Adipocyte (in vitro differentiated cells): Measurements from ENCODE around the gene MAN2B1.
"Not testable (repeated sequence)": the region's sequence is repeated elsewhere in the genome, so short reads cannot be mapped to it uniquely, and the experiment has no call there.

Source experiments
- DNase-seq: peaks from one replicate; pipeline ENCODE4 v3.0.0-alpha.2; 2015; ENCODE audit warnings: low read depth
- H3K27me3 ChIP-seq: replicated peaks from 2 replicates; pipeline ENCODE4 v1.7.0; 2013; ENCODE audit warnings: mild to moderate bottlenecking, low read length, moderate library complexity; ENCODE audit not compliant: control insufficient read depth, insufficient read depth
- H3K36me3 ChIP-seq: 2 replicates; pipeline ENCODE4 v1.7.0; 2013; ENCODE audit warnings: low read length, mild to moderate bottlenecking, moderate library complexity; ENCODE audit not compliant: control insufficient read depth, insufficient read depth, severe bottlenecking
- H3K4me1 ChIP-seq: 2 replicates; pipeline ENCODE4 v1.7.0; 2013; ENCODE audit warnings: mild to moderate bottlenecking, low read length, moderate library complexity; ENCODE audit not compliant: control insufficient read depth, insufficient read depth
- H3K4me3 ChIP-seq: 2 replicates; pipeline ENCODE4 v1.7.0; 2013; ENCODE audit warnings: mild to moderate bottlenecking, low read length, moderate library complexity
- H3K9ac ChIP-seq: 2 replicates; pipeline ENCODE4 v1.7.0; 2013; ENCODE audit warnings: mild to moderate bottlenecking, low read length, moderate library complexity
- H3K9me3 ChIP-seq: 2 replicates; pipeline ENCODE4 v1.7.0; 2013; ENCODE audit warnings: mild to moderate bottlenecking, low read length, moderate library complexity; ENCODE audit not compliant: control insufficient read depth

The MAN2B1 gene

DNA sequence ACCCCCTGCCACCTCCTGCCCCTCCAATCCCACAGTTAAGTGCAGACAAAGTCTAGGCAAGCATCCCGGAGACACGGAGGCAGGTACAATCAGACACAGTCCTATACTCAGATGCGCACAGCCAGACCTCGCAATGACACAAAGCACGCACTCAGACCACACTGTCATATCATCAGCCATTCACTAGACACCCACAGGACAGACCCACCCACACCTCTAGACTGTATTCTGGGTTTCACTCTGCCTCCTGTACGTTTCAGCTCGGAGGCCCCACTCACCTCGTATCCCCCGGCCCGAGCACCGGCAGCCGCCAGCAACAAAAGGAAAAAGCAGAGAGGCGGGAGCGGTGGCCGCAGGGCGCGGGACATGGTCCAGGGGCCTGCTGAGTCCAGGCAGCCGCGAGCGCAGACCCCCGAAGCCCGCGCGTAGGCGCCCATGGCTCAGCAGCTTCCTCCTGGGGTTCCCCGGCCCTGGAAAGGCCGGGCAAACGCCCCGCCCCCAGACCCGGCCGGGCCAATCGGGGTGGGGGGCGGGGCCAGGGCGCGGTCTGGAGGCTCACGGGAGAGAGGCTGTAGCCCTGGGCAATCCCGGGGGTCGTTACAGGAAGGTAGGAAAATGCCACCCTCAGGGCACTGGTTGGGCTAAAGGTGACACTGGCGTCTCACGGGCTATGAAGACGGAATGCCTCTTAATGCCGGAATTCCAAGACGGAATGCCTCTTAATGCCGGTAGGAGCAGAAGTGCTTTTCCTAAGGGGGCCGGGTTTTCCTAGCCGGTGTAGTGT is at the start of gene MAN2B1, which contains the start of gene WDR83:
TSS of gene MAN2B1 (minus strand) at position 478 of the 784 bp plus-strand sequence. CDS start at position 437, 41 bp downstream.
TSS of gene WDR83 (plus strand) at position 543 of the 784 bp plus-strand sequence. CDS start 2,984 bp downstream, outside the sequence.
- Histone ChIP-seq H3K9me3 (no peaks in the 10 kb centered on the region), H3K9ac (peak within 1 kb of the TSS; percentile 89), H3K4me1 (peaks cover 36% of the 10 kb centered on the region), H3K4me3 (peak within 1 kb of the TSS; percentile 88), H3K27me3 (no peaks in the 10 kb centered on the region), H3K36me3 (peaks cover 27% of the 10 kb centered on the region)
- peak; percentile 93 for DNase-seq

DNA sequence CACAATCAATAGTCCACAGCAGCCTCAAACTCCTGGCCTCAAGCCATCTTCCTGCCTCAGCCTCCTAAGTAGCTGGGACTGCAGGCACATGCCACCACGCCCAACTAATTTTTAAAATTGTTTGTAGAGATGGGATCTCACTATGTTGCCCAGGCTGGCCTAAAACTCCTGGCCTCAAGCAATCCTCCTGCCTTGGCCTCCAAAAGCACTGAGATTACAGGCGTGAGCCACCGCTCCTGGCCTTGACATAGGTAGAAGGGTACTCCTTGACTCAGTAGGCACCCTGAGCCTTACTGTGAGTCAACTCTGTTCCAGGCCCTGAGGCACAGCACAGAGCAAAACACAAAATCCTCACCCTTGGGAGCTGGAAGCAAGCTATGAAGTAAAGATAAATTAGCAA is 49.4 kb upstream of the MAN2B1 start:
- no peak for DNase-seq
- H3K36me3 ChIP-seq: peaks cover 64% of the 10 kb centered on the region
- peaks cover 19% of the 10 kb centered on the region for H3K4me1 ChIP-seq

GRCh38 chr19:12715102-12715501 is 48.6 kb upstream of the MAN2B1 start:
- H3K36me3 ChIP-seq: peaks cover 72% of the 10 kb centered on the region
- no peaks in the 10 kb centered on the region for H3K9me3 ChIP-seq
- DNase-seq: no peak

More for the DNA sequence above, 49.4 kb upstream of the MAN2B1 start:
- H3K4me3 ChIP-seq: no peak overlapping the region
- H3K9ac ChIP-seq: no peak overlapping the region
- no peaks in the 10 kb centered on the region for H3K27me3 ChIP-seq
- H3K9me3 ChIP-seq: no peaks in the 10 kb centered on the region

GRCh38 chr19:12713304-12713703 is 46.8 kb upstream of the MAN2B1 start:
- not testable (repeated sequence) for DNase-seq, H3K9ac ChIP-seq, H3K27me3 ChIP-seq, H3K4me3 ChIP-seq, H3K4me1 ChIP-seq, H3K9me3 ChIP-seq
- peaks cover 82% of the 10 kb centered on the region for H3K36me3 ChIP-seq

More at GRCh38 chr19:12715102-12715501, 48.6 kb upstream of the MAN2B1 start:
- H3K4me1 ChIP-seq: peaks cover 12% of the 10 kb centered on the region
- H3K9ac ChIP-seq: no peak overlapping the region
- H3K4me3 ChIP-seq: no peak overlapping the region
- H3K27me3 ChIP-seq: no peaks in the 10 kb centered on the region

GRCh38 chr19:12712077-12712476 is 45.5 kb upstream of the MAN2B1 start:
- H3K27me3 ChIP-seq, DNase-seq, H3K9me3 ChIP-seq, H3K9ac ChIP-seq, H3K4me1 ChIP-seq, H3K4me3 ChIP-seq: not testable (repeated sequence)
- H3K36me3 ChIP-seq: peaks cover 84% of the 10 kb centered on the region

- DNase-seq: no peak
- Histone ChIP-seq H3K4me1 (no peaks in the 10 kb centered on the region), H3K9me3 (no peaks in the 10 kb centered on the region), H3K9ac (no peak overlapping the region), H3K27me3 (no peaks in the 10 kb centered on the region), H3K36me3 (peaks cover 87% of the 10 kb centered on the region), H3K4me3 (no peak overlapping the region)
These were observed 44.6 kb upstream of the MAN2B1 start for GRCh38 chr19:12711187-12711586.

- peaks cover 88% of the 10 kb centered on the region for H3K36me3 ChIP-seq
- H3K9me3 ChIP-seq: no peaks in the 10 kb centered on the region
- DNase-seq: no peak
- no peak overlapping the region for H3K4me3 ChIP-seq
- H3K4me1 ChIP-seq: no peaks in the 10 kb centered on the region
- H3K27me3 ChIP-seq: no peaks in the 10 kb centered on the region
- H3K9ac ChIP-seq: no peak overlapping the region
These were observed 42.1 kb upstream of the MAN2B1 start for GRCh38 chr19:12708641-12709040.

DNA sequence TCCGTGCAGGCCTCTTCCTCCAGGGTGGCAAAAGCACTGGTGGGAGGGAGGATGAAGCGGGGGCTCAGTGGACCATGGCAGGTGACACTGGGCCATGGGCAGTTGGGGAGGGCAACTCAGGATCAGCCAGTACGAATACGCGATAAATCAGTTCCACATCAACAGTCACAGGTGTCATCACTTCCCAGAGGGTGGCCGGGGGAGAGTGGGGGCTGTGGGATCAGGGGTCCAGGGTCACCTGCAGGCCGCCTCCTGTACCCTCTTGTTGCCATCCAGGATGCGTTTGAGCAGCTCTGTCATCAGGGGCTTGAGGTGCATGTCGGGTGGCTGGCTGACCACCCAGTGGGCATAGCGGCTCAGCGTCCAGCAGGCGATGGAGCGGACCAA is 39.8 kb upstream of the MAN2B1 start:
- Histone ChIP-seq H3K9ac (no peak overlapping the region), H3K27me3 (no peaks in the 10 kb centered on the region), H3K9me3 (no peaks in the 10 kb centered on the region), H3K4me3 (no peak overlapping the region), H3K4me1 (no peaks in the 10 kb centered on the region), H3K36me3 (peaks cover 94% of the 10 kb centered on the region)
- no peak for DNase-seq

DNA sequence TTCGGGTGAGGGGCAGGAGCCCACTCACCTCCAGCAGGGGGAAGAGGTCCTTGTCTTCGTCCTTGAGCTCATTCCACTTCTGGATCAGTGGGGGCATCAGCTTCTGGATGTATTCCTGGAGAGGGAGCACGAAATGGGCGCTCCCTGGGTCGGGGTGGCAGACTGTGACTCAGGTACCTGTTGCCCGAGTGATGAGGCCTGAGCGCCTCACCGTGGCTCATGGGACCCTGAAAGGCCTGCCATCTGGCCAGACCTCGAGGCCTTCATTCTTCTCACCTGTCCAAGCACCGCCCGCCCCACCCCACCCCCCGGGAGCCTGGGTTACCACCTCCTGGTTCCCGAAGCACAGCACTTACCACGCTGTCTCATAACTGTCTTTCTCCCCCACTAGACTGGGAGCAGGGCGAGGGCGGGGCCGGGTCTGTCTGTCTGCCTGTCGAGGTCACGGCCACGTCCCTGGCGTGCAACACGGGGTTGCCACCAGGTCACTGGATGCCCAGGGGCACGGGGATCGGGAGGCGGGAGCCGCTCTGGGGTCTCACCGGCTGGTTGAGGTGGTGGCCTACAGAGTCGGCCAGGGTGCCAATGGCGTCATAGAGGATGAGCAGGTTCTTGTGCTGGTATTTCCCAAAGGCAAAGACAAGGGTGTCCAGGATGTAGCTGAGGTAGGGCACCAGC is 39.3 kb upstream of the MAN2B1 start:
- Histone ChIP-seq H3K9ac (no peak overlapping the region), H3K36me3 (peaks cover 94% of the 10 kb centered on the region), H3K4me1 (no peaks in the 10 kb centered on the region), H3K27me3 (no peaks in the 10 kb centered on the region), H3K4me3 (no peak overlapping the region), H3K9me3 (no peaks in the 10 kb centered on the region)
- DNase-seq: no peak

GRCh38 chr19:12705169-12705568 is 38.6 kb upstream of the MAN2B1 start:
- Histone ChIP-seq H3K27me3 (no peaks in the 10 kb centered on the region), H3K36me3 (peaks cover 91% of the 10 kb centered on the region), H3K9me3 (no peaks in the 10 kb centered on the region), H3K4me1 (no peaks in the 10 kb centered on the region), H3K9ac (no peak overlapping the region), H3K4me3 (no peak overlapping the region)
- no peak for DNase-seq

DNA sequence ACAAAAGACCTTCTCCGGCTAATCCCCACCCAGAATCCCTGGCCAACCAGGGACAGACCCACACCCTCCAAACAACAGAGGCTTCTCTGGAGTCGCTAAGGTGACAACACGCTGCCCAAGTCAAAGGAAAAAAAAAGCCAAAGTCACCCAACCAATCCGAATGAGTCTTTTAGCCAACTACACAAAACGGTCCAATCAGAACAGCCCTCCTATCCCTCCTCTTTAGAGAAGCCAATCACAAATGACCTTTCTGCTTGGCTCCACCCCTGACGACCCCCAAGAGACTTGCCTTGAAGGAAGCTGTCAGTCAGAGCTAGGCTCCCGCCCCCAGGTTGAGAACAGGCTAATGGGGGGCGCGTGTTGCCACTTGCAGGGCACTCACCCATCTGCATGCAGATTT is 36.5 kb upstream of the MAN2B1 start:
- peaks cover 86% of the 10 kb centered on the region for H3K36me3 ChIP-seq
- DNase-seq: peak; percentile 24
- no peaks in the 10 kb centered on the region for H3K4me1 ChIP-seq
- H3K9ac ChIP-seq: no peak overlapping the region
- no peaks in the 10 kb centered on the region for H3K27me3 ChIP-seq
- no peaks in the 10 kb centered on the region for H3K9me3 ChIP-seq
- no peak overlapping the region for H3K4me3 ChIP-seq
